Neural progenitor cell (in vitro differentiated cells): ENCODE data around the gene DCTN4. TPM values are rescaled to one million over a fixed set of nuclear protein-coding genes. Genes with fewer than 3 reads are reported as not detected.

Source experiments
- DNase-seq: peaks from one replicate; pipeline ENCODE4 v3.0.0-alpha.2; 2016; ENCODE audit warnings: low spot score
- H2AFZ ChIP-seq: fragments of 200-600 bp; sonication (generic); replicated peaks from 2 replicates; pipeline ENCODE4 v1.6.1; 2016; ENCODE audit warnings: antibody characterized with exemption
- H3F3A ChIP-seq: fragments of 200-600 bp; sonication (generic); 2 replicates; pipeline ENCODE4 v1.6.1; 2016; ENCODE audit warnings: antibody characterized with exemption, low read depth
- H3K27ac ChIP-seq: fragments of 200-600 bp; sonication (generic); 2 replicates; pipeline ENCODE4 v1.5.1; 2016; ENCODE audit warnings: mild to moderate bottlenecking
- H3K27me3 ChIP-seq: fragments of 200-600 bp; sonication (generic); 2 replicates; pipeline ENCODE4 v1.6.1; 2016; ENCODE audit warnings: mild to moderate bottlenecking, moderate library complexity
- H3K36me3 ChIP-seq: fragments of 200-600 bp; sonication (generic); 2 replicates; pipeline ENCODE4 v1.5.1; 2016
- H3K4me1 ChIP-seq: fragments of 200-600 bp; sonication (generic); 2 replicates; pipeline ENCODE4 v1.6.1; 2016; ENCODE audit warnings: mixed run types
- H3K4me2 ChIP-seq: fragments of 200-600 bp; sonication (generic); 2 replicates; pipeline ENCODE4 v1.6.1; 2016
- H3K4me3 ChIP-seq: fragments of 200-600 bp; sonication (generic); 2 replicates; pipeline ENCODE4 v1.5.1; 2016
- H3K79me2 ChIP-seq: fragments of 200-600 bp; sonication (generic); 2 replicates; pipeline ENCODE4 v1.6.1; 2016; ENCODE audit warnings: low read depth
- H3K9ac ChIP-seq: fragments of 200-600 bp; sonication (generic); 2 replicates; pipeline ENCODE4 v1.6.1; 2016
- H3K9me3 ChIP-seq: fragments of 200-600 bp; sonication (generic); 2 replicates; pipeline ENCODE4 v1.5.1; 2016; ENCODE audit warnings: low read depth
- H4K20me1 ChIP-seq: fragments of 200-600 bp; sonication (generic); 2 replicates; pipeline ENCODE4 v1.6.1; 2016; ENCODE audit warnings: low read depth
- H3K27ac Mint-ChIP-seq: 3 replicates; pipeline ENCODE4 v1.8.0; 2021; ENCODE audit warnings: mixed read lengths
- H3K27me3 Mint-ChIP-seq: 2 replicates; pipeline ENCODE4 v1.8.0; 2022; ENCODE audit warnings: low read depth, mild to moderate bottlenecking, inconsistent platforms, moderate library complexity, mixed read lengths; ENCODE audit not compliant: insufficient read depth
- H3K36me3 Mint-ChIP-seq: 3 replicates; pipeline ENCODE4 v1.8.0; 2021; ENCODE audit warnings: mixed read lengths
- H3K4me1 Mint-ChIP-seq: 3 replicates; pipeline ENCODE4 v1.8.0; 2021; ENCODE audit warnings: mixed read lengths
- H3K4me3 Mint-ChIP-seq: 3 replicates; pipeline ENCODE4 v1.8.0; 2021; ENCODE audit warnings: mild to moderate bottlenecking, moderate library complexity, mixed read lengths
- H3K9me3 Mint-ChIP-seq: 3 replicates; pipeline ENCODE4 v1.8.0; 2020; ENCODE audit warnings: mixed read lengths
- CTCF ChIP-seq: fragments of 200-600 bp; sonication (generic); IDR thresholded peaks from 2 replicates; pipeline ENCODE4 v1.5.1; 2017; ENCODE audit warnings: antibody characterized with exemption, mild to moderate bottlenecking
- EZH2 ChIP-seq: fragments of 200-600 bp; sonication (generic); IDR thresholded peaks from 2 replicates; pipeline ENCODE4 v1.6.1; 2017; ENCODE audit warnings: antibody characterized with exemption, mild to moderate bottlenecking, moderate library complexity
- EZH2phosphoT487 ChIP-seq: fragments of 200-600 bp; sonication (generic); IDR thresholded peaks from 2 replicates; pipeline ENCODE4 v1.6.1; 2017; ENCODE audit warnings: antibody characterized with exemption
- total RNA-seq: library from RNA; depleted of rRNA; stranded (reverse); fragments of >200 nt; gene quantifications from 2 replicates; pipeline ENCODE4 v1.2.3, GENCODE V29; 2015; ENCODE audit warnings: low replicate concordance

DCTN4 gene
- total RNA-seq, 1 donor from 2014 or later: 65.8 TPM

- DNase-seq: no peak
- Mint-ChIP-seq H3K27ac (no peak overlapping the region), H3K27me3 (peaks cover 5% of the 10 kb centered on the region), H3K4me3 (peak overlapping the region; percentile 24), H3K4me1 (peaks cover 20% of the 10 kb centered on the region), H3K9me3 (no peaks in the 10 kb centered on the region), H3K36me3 (no peaks in the 10 kb centered on the region)
- H3K4me3 ChIP-seq: no peak overlapping the region
- no peak overlapping the region for H3K9ac ChIP-seq
- no peaks in the 10 kb centered on the region for H3K79me2 ChIP-seq
- H3K4me1 ChIP-seq: peaks cover 21% of the 10 kb centered on the region
- no peak overlapping the region for H2AFZ ChIP-seq
- no peaks in the 10 kb centered on the region for H3K36me3 ChIP-seq
- TF ChIP-seq EZH2phosphoT487 (no peak), CTCF (no peak), EZH2 (no peak)
- peaks cover 9% of the 10 kb centered on the region for H3F3A ChIP-seq
- no peaks in the 10 kb centered on the region for H3K9me3 ChIP-seq
- no peak overlapping the region for H3K4me2 ChIP-seq
- H3K27ac ChIP-seq: no peak overlapping the region
- H4K20me1 ChIP-seq: no peaks in the 10 kb centered on the region
- no peaks in the 10 kb centered on the region for H3K27me3 ChIP-seq
Observed at GRCh38 chr5:150661821-150662596, 96.8 kb downstream of the DCTN4 start.

- H4K20me1 ChIP-seq: no peaks in the 10 kb centered on the region
- H3K4me1 ChIP-seq: peaks cover 21% of the 10 kb centered on the region
- no peaks in the 10 kb centered on the region for H3K27me3 ChIP-seq
- peaks cover 20% of the 10 kb centered on the region for H3K4me1 Mint-ChIP-seq
- H3K27ac Mint-ChIP-seq: peak within 1 kb of the TSS; percentile 18
- peak within 1 kb of the TSS; percentile 45 for H3K4me2 ChIP-seq
- peak within 1 kb of the TSS; percentile 70 for H2AFZ ChIP-seq
- no peak for DNase-seq
- no peak within 1 kb of the TSS for H3K27ac ChIP-seq
- TF ChIP-seq EZH2 (no peak), EZH2phosphoT487 (no peak), CTCF (no peak)
- H3K36me3 Mint-ChIP-seq: no peaks in the 10 kb centered on the region
- H3K9me3 Mint-ChIP-seq: no peaks in the 10 kb centered on the region
- H3K36me3 ChIP-seq: no peaks in the 10 kb centered on the region
- peaks cover 5% of the 10 kb centered on the region for H3K27me3 Mint-ChIP-seq
- peaks cover 9% of the 10 kb centered on the region for H3F3A ChIP-seq
- H3K4me3 ChIP-seq: no peak within 1 kb of the TSS
- peak within 1 kb of the TSS; percentile 4 for H3K4me3 Mint-ChIP-seq
- H3K9me3 ChIP-seq: no peaks in the 10 kb centered on the region
- no peaks in the 10 kb centered on the region for H3K79me2 ChIP-seq
- H3K9ac ChIP-seq: no peak within 1 kb of the TSS
Observed at GRCh38 chr5:150661086-150661485, 97.7 kb downstream of the DCTN4 start, which contains the start of gene MYOZ3. Gene MYOZ3, plus strand, starts transcription at chr5:150661251. Its CDS starts 1,691 bp downstream, at chr5:150662942.

- Mint-ChIP-seq H3K4me1 (peaks cover 23% of the 10 kb centered on the region), H3K9me3 (no peaks in the 10 kb centered on the region), H3K4me3 (peak overlapping the region; percentile 4), H3K27me3 (peaks cover 5% of the 10 kb centered on the region), H3K36me3 (no peaks in the 10 kb centered on the region), H3K27ac (peak overlapping the region; percentile 18)
- Histone ChIP-seq H3K36me3 (no peaks in the 10 kb centered on the region), H4K20me1 (no peaks in the 10 kb centered on the region), H3K9ac (no peak overlapping the region), H3K79me2 (no peaks in the 10 kb centered on the region), H3K4me2 (peak overlapping the region; percentile 45), H3K4me3 (no peak overlapping the region), H3F3A (peaks cover 9% of the 10 kb centered on the region), H3K27me3 (no peaks in the 10 kb centered on the region), H3K4me1 (peaks cover 21% of the 10 kb centered on the region), H3K27ac (no peak overlapping the region), H3K9me3 (no peaks in the 10 kb centered on the region), H2AFZ (peak overlapping the region; percentile 70)
- no peak for TF ChIP-seq EZH2phosphoT487
- no peak for TF ChIP-seq CTCF
- TF ChIP-seq EZH2: no peak
- DNase-seq: no peak
Observed at GRCh38 chr5:150660108-150660831, 98.5 kb downstream of the DCTN4 start.
